HepG2 (cell line): ENCODE data around the gene DPY30. TPM values are rescaled to one million over a fixed set of nuclear protein-coding genes. Genes with fewer than 3 reads are reported as not detected.

Source experiments
- FOSL2 ChIP-seq: sonication (generic); formaldehyde crosslinking; IDR thresholded peaks from 2 replicates; pipeline ENCODE4 v1.4.0; 2020; ENCODE audit warnings: missing genetic modification reagents
- ISX ChIP-seq: sonication (generic); formaldehyde crosslinking; conservative IDR thresholded peaks from 2 replicates; pipeline ENCODE4 v1.5.0; 2020; ENCODE audit warnings: missing genetic modification reagents
- KAT2B ChIP-seq: fragments of 150-350 bp; IDR thresholded peaks from 2 replicates; pipeline ENCODE4 v1.6.1; 2014; ENCODE audit warnings: low read depth, low read length, borderline replicate concordance
- KLF16 ChIP-seq, 2 experiments: sonication (generic) in 1 of 2; formaldehyde crosslinking in 1 of 2; IDR thresholded peaks; 2 replicates each; pipeline versions ENCODE4 v1.6.1 to v1.8.0; 2016 to 2023; ENCODE audit warnings: missing genetic modification reagents in 2 of 2, missing compliant biosample characterization in 1 of 2
- NFATC3 ChIP-seq: sonication (generic); formaldehyde crosslinking; IDR thresholded peaks from 2 replicates; pipeline ENCODE4 v1.5.1; 2020; ENCODE audit warnings: mild to moderate bottlenecking, missing genetic modification reagents
- SIN3A ChIP-seq: IDR thresholded peaks from 2 replicates; pipeline ENCODE4 v1.6.1; 2011; ENCODE audit warnings: low read depth, mild to moderate bottlenecking, control low read depth, low read length, borderline replicate concordance
- ZBTB14 ChIP-seq: sonication (generic); formaldehyde crosslinking; IDR thresholded peaks from 2 replicates; pipeline ENCODE4 v1.4.0; 2020; ENCODE audit warnings: missing genetic modification reagents
- ZBTB2 ChIP-seq: sonication (generic); formaldehyde crosslinking; IDR thresholded peaks from 2 replicates; pipeline ENCODE4 v1.8.0; 2022; ENCODE audit warnings: low read depth, missing genetic modification reagents
- ZBTB25 ChIP-seq: IDR thresholded peaks from 2 replicates; pipeline ENCODE4 v1.6.1; 2018; ENCODE audit warnings: missing genetic modification reagents
- ZNF251 ChIP-seq: sonication (generic); formaldehyde crosslinking; IDR thresholded peaks from 2 replicates; pipeline ENCODE4 v1.9.0; 2021; ENCODE audit warnings: mild to moderate bottlenecking, missing genetic modification reagents
- ZNF350 ChIP-seq: sonication (generic); formaldehyde crosslinking; IDR thresholded peaks from 2 replicates; pipeline ENCODE4 v1.4.0; 2020; ENCODE audit warnings: mild to moderate bottlenecking, low read depth, missing genetic modification reagents, borderline replicate concordance
- ZNF512 ChIP-seq: sonication (generic); formaldehyde crosslinking; IDR thresholded peaks from 2 replicates; pipeline ENCODE4 v1.4.0; 2020; ENCODE audit warnings: mild to moderate bottlenecking, missing genetic modification reagents
- polyA plus RNA-seq, 8 experiments: library from polyadenylated mRNA; depleted of rRNA in 3 of 8; stranded (reverse) in 7 of 8; unstranded in 1 of 8; fragments of >200 nt; fragmentation: Illumina TruSeq in 4 of 8; extraction: Trizol in 4 of 8; gene quantifications; 2 replicates each; pipeline versions ENCODE4 v1.2.1 to v1.2.3, GENCODE V29; 2011 to 2016; ENCODE audit warnings: low read depth in 4 of 8, missing spikeins in 1 of 8, mixed read lengths in 1 of 8; ENCODE audit not compliant: insufficient read depth in 1 of 8
- total RNA-seq, 5 experiments: library from RNA; depleted of rRNA; stranded (reverse); fragments of >200 nt; fragmentation: Illumina TruSeq; extraction: Trizol; gene quantifications; 2 replicates each; pipeline ENCODE4 v1.2.3, GENCODE V29; 2016; ENCODE audit warnings: low read depth in 1 of 5
- TF ChIP-seq, protein P1 (sequence below), 2 experiments: fragments of 450-650 bp in 1 of 2; sonication (generic) in 1 of 2; formaldehyde crosslinking in 1 of 2; IDR thresholded peaks; 2 replicates each; pipeline versions ENCODE4 v1.6.1 to v1.8.0; 2016 to 2022; ENCODE audit warnings: antibody characterized with exemption in 1 of 2, mild to moderate bottlenecking in 1 of 2, missing genetic modification reagents in 1 of 2

The DPY30 gene
- total and polyA plus RNA-seq, 2 of the 13 experiments (the other 11 are each of a cell fraction or from before 2014, with no cell fraction given), result 98.1 to 118 TPM

- TF ChIP-seq ZNF251 (CRISPR knock-in tag) (no peak), ZNF512 (no peak), ZBTB2 (CRISPR knock-in tag) (no peak), FOSL2 (CRISPR knock-in tag) (0 out of 2 replicates have a peak, but pooled peaks have one; percentile 9), ZBTB14 (no peak), SIN3A (no peak), ISX (0 out of 2 replicates have a peak, but pooled peaks have one; percentile 5), ZBTB25 (CRISPR knock-in tag) (no peak), ZNF350 (CRISPR knock-in tag) (no peak), KLF16 (CRISPR knock-in tag; IDR thresholded peaks at IDR 0.05) (no peak), NFATC3 (no peak), KAT2B (no peak)
- TF ChIP-seq, protein P1, sequence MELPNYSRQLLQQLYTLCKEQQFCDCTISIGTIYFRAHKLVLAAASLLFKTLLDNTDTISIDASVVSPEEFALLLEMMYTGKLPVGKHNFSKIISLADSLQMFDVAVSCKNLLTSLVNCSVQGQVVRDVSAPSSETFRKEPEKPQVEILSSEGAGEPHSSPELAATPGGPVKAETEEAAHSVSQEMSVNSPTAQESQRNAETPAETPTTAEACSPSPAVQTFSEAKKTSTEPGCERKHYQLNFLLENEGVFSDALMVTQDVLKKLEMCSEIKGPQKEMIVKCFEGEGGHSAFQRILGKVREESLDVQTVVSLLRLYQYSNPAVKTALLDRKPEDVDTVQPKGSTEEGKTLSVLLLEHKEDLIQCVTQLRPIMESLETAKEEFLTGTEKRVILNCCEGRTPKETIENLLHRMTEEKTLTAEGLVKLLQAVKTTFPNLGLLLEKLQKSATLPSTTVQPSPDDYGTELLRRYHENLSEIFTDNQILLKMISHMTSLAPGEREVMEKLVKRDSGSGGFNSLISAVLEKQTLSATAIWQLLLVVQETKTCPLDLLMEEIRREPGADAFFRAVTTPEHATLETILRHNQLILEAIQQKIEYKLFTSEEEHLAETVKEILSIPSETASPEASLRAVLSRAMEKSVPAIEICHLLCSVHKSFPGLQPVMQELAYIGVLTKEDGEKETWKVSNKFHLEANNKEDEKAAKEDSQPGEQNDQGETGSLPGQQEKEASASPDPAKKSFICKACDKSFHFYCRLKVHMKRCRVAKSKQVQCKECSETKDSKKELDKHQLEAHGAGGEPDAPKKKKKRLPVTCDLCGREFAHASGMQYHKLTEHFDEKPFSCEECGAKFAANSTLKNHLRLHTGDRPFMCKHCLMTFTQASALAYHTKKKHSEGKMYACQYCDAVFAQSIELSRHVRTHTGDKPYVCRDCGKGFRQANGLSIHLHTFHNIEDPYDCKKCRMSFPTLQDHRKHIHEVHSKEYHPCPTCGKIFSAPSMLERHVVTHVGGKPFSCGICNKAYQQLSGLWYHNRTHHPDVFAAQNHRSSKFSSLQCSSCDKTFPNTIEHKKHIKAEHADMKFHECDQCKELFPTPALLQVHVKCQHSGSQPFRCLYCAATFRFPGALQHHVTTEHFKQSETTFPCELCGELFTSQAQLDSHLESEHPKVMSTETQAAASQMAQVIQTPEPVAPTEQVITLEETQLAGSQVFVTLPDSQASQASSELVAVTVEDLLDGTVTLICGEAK (IDR thresholded peaks at IDR 0.05), result no peak
- TF ChIP-seq, protein P1 (CRISPR knock-in tag; IDR thresholded peaks at IDR 0.05), result peak; percentile 9; the same call in 1 of the 2 replicates
Observed at GRCh38 chr2:32064021-32064601, 24.5 kb upstream of the DPY30 start (continued).
